NCI-H2196 treated with DMSO at 0.1 percent for 48 hours (cell line): Measurements from ENCODE around the gene EXOSC5.
"Not testable (repeated sequence)": the region's sequence is repeated elsewhere in the genome, so short reads cannot be mapped to it uniquely, and the experiment has no call there.

Source experiments
- DNase-seq: peaks from one replicate; lab custom pipeline; 2025; ENCODE audit not compliant: unreplicated experiment; lab: John Stamatoyannopoulos, UW

The EXOSC5 gene

GRCh38 chr19:41408846-41409245 lies 11.7 kb upstream of the EXOSC5 start:
- DNase-seq = not testable (repeated sequence)

- DNase-seq = no peak
Measured at GRCh38 chr19:41408256-41408655, 11.1 kb upstream of the EXOSC5 start.

- peak; percentile 19 for DNase-seq
Measured at GRCh38 chr19:41407271-41407670, 10.1 kb upstream of the EXOSC5 start.

- DNase-seq = no peak
Measured at GRCh38 chr19:41405776-41406175, 8.6 kb upstream of the EXOSC5 start.

- DNase-seq = peak; percentile 15
Measured at GRCh38 chr19:41403181-41403970, 6.2 kb upstream of the EXOSC5 start.

- no peak for DNase-seq
Measured at GRCh38 chr19:41402010-41402409, 4.9 kb upstream of the EXOSC5 start.

GRCh38 chr19:41401483-41401882 lies 4.3 kb upstream of the EXOSC5 start:
- no peak for DNase-seq

- no peak for DNase-seq
Measured at GRCh38 chr19:41399525-41399924, 2.4 kb upstream of the EXOSC5 start.

GRCh38 chr19:41399091-41399490 lies 1.9 kb upstream of the EXOSC5 start:
- no peak for DNase-seq

- no peak for DNase-seq
Measured at GRCh38 chr19:41398598-41398997, 1.4 kb upstream of the EXOSC5 start.

GRCh38 chr19:41398050-41398418 lies 875 bp upstream of the EXOSC5 start:
- no peak for DNase-seq

- DNase-seq = no peak
Measured at GRCh38 chr19:41395355-41395754, 1.8 kb downstream of the EXOSC5 start.

- DNase-seq = no peak
Measured at GRCh38 chr19:41392775-41393174, 4.4 kb downstream of the EXOSC5 start.

- no peak for DNase-seq
Measured at GRCh38 chr19:41391618-41392017, 5.5 kb downstream of the EXOSC5 start.

GRCh38 chr19:41386442-41386841 lies 10.7 kb downstream of the EXOSC5 start:
- no peak for DNase-seq

- DNase-seq = no peak
Measured at GRCh38 chr19:41384351-41384750, 12.8 kb downstream of the EXOSC5 start.

GRCh38 chr19:41381536-41381935 lies 15.6 kb downstream of the EXOSC5 start:
- DNase-seq = not testable (repeated sequence)

GRCh38 chr19:41377977-41378709 lies 19.0 kb downstream of the EXOSC5 start:
- DNase-seq = no peak

- DNase-seq = no peak
Measured at GRCh38 chr19:41376998-41377365, 20.2 kb downstream of the EXOSC5 start.

- DNase-seq = no peak
Measured at GRCh38 chr19:41376241-41376997, 20.7 kb downstream of the EXOSC5 start, which contains the start of gene TMEM91. TMEM91 (plus strand) TSS chr19:41376533; CDS start chr19:41378310, 1,777 bp downstream.

- peak; percentile 71 for DNase-seq
Measured at GRCh38 chr19:41373993-41374392, 23.2 kb downstream of the EXOSC5 start.

- no peak for DNase-seq
Measured at GRCh38 chr19:41372501-41372900, 24.7 kb downstream of the EXOSC5 start.
